ENCODE results near the gene RXRA.

The RXRA gene

DNA sequence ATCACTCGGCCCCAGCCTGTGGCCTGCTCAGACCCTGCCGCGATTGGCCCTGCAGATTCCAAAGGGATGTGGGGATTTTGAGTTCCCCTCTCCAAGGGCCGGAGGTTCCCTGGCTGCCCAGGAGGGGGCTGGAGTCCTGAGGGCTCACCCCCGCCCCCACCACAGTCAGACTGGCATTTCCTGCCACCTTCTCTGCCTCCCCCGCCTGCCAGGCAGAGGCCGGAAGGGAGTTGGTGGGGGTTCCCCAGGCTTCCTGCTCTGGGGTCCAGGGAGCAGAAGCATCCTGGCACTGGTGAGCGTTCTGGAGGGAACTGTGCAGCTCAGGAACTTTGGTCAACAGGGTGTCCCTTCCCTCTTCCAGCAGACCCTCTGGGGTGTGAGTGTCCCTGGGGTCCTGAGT lies 70.6 kb downstream of the RXRA start:
- Histone ChIP-seq H2BK5ac (ENCODE audit: low read depth, low read length, poor library complexity, severe bottlenecking) (no peak overlapping the region), H2AK5ac (ENCODE audit: low read length, severe bottlenecking) (peak overlapping the region; percentile 1), H3K4ac (ENCODE audit: low read depth in 1 of 2, low read length in 2 of 2) (peak overlapping the region in 1 of 2 experiments; percentile 9), H3K9ac (ENCODE audit: low read length) (no peak overlapping the region), H3K4me1 (ENCODE audit: control insufficient read depth, insufficient read depth, low read depth, low read length) (peaks cover 38% of the 10 kb centered on the region), H3K27ac (ENCODE audit: low read length, poor library complexity, severe bottlenecking) (no peak overlapping the region), H3K4me3 (ENCODE audit: insufficient read depth in 1 of 2, low read depth in 1 of 2, low read length in 2 of 2) (no peak overlapping the region), H2BK12ac (ENCODE audit: low read length in 2 of 2) (no peak overlapping the region), H3K14ac (ENCODE audit: low read length in 2 of 2) (no peak overlapping the region), H3K36me3 (ENCODE audit: control insufficient read depth in 1 of 2, insufficient read depth in 2 of 2, low read depth in 1 of 2, low read length in 2 of 2) (peaks cover 0 to 33% of the 10 kb centered on the region in 2 experiments), H3K9me3 (ENCODE audit: control insufficient read depth, low read length) (peaks cover 4% of the 10 kb centered on the region), H4K91ac (ENCODE audit: low read length) (no peak overlapping the region), H3K79me1 (replicated peaks; ENCODE audit: low read length, poor library complexity, severe bottlenecking) (peaks cover 81% of the 10 kb centered on the region), H2BK120ac (ENCODE audit: low read depth, low read length) (no peak overlapping the region), H2BK15ac (ENCODE audit: low read depth, poor library complexity, severe bottlenecking) (no peak overlapping the region), H3K23ac (ENCODE audit: low read length in 2 of 2) (no peak overlapping the region), H2AFZ (ENCODE audit: low read depth, low read length) (no peak overlapping the region), H3K4me2 (ENCODE audit: low read length, poor library complexity, severe bottlenecking) (no peak overlapping the region), H4K8ac (ENCODE audit: low read length) (no peak overlapping the region), H3K18ac (ENCODE audit: low read depth in 1 of 2, low read length in 2 of 2) (no peak overlapping the region), H3K27me3 (ENCODE audit: control insufficient read depth in 1 of 2, insufficient read depth in 1 of 2, low read length in 2 of 2) (no peaks in the 10 kb centered on the region)
- WGBS: 79% methylated on average over 8 of the region's 8 CpGs
- no peak for DNase-seq

DNA sequence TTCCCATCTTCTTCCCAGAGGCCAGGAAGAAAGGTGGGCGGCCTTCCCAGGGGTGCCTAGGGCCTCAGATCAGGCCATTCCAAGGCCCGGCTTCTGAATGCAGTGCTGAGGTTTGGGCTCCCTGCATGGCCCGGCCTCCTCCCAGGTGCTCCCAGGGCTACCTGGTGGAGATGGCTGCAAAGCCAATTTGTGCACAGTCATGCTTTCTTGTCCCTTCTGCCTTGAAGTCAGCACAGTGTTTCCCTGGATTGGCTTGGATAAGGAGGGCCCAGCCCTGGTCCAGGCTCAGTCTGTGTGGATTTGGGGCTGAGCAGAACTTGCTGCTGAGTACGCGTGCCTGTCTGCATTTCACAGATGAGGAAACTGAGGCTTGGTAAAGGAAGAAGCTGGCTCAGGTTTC lies 72.5 kb downstream of the RXRA start:
- DNase-seq: no peak
- H3K23ac ChIP-seq (ENCODE audit: low read length in 2 of 2): no peak overlapping the region
- no peak overlapping the region for H3K18ac ChIP-seq (ENCODE audit: low read depth in 1 of 2, low read length in 2 of 2)
- H2BK120ac ChIP-seq (ENCODE audit: low read depth, low read length): no peak overlapping the region
- H3K27me3 ChIP-seq (ENCODE audit: control insufficient read depth in 1 of 2, insufficient read depth in 1 of 2, low read length in 2 of 2): no peaks in the 10 kb centered on the region
- H3K9me3 ChIP-seq (ENCODE audit: control insufficient read depth, low read length): peaks cover 4% of the 10 kb centered on the region
- H4K91ac ChIP-seq (ENCODE audit: low read length): no peak overlapping the region
- H2BK12ac ChIP-seq (ENCODE audit: low read length in 2 of 2): no peak overlapping the region
- H3K4ac ChIP-seq (ENCODE audit: low read depth in 1 of 2, low read length in 2 of 2): no peak overlapping the region
- peaks cover 85% of the 10 kb centered on the region for H3K79me1 ChIP-seq (replicated peaks; ENCODE audit: low read length, poor library complexity, severe bottlenecking)
- H3K4me1 ChIP-seq (ENCODE audit: control insufficient read depth, insufficient read depth, low read depth, low read length): peaks cover 45% of the 10 kb centered on the region
- peaks cover 12 to 51% of the 10 kb centered on the region in 2 experiments for H3K36me3 ChIP-seq (ENCODE audit: control insufficient read depth in 1 of 2, insufficient read depth in 2 of 2, low read depth in 1 of 2, low read length in 2 of 2)
- peak overlapping the region; percentile 27 for H4K8ac ChIP-seq (ENCODE audit: low read length)
- H3K14ac ChIP-seq (ENCODE audit: low read length in 2 of 2): peak overlapping the region in 1 of 2 experiments; percentile 26
- 96% methylated on average over 5 of the region's 5 CpGs for WGBS
- H3K27ac ChIP-seq (ENCODE audit: low read length, poor library complexity, severe bottlenecking): no peak overlapping the region
- H2AK5ac ChIP-seq (ENCODE audit: low read length, severe bottlenecking): no peak overlapping the region
- H2BK15ac ChIP-seq (ENCODE audit: low read depth, poor library complexity, severe bottlenecking): no peak overlapping the region
- no peak overlapping the region for H2BK5ac ChIP-seq (ENCODE audit: low read depth, low read length, poor library complexity, severe bottlenecking)
- H3K4me3 ChIP-seq (ENCODE audit: insufficient read depth in 1 of 2, low read depth in 1 of 2, low read length in 2 of 2): no peak overlapping the region
- no peak overlapping the region for H2AFZ ChIP-seq (ENCODE audit: low read depth, low read length)
- H3K9ac ChIP-seq (ENCODE audit: low read length): no peak overlapping the region
- H3K4me2 ChIP-seq (ENCODE audit: low read length, poor library complexity, severe bottlenecking): no peak overlapping the region

DNA sequence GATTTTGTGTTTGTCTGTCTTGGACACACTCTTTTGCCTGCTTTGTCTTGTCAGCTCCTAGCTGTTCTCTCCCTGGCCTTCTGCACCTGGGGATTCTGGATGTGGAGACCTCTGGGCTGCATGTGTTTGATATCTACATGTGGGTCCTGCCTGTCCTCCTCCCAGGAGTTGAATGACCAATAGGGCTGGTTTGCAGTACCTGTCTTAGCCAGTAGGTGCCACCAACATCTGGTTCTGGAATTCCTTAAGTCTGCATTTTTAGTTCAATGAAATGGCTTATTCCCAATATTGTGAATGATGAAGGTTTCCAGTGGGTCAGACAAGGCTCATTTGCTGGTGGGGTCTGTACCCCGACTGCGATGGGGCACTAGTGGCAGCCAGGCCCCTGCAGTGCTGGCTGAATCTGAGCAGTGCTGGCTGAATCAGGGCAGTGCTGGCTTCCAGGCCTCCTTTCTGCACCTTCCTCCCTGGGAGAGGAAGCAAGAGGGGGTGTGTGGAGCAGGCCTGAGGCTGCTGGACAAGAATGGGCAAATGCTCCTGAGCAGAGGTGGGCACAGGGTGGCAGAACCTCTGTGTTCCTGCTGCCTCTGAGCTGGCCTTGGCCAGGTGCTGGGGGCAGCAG lies 73.3 kb downstream of the RXRA start:
- Histone ChIP-seq H3K4me1 (ENCODE audit: control insufficient read depth, insufficient read depth, low read depth, low read length) (peaks cover 52% of the 10 kb centered on the region), H3K27me3 (ENCODE audit: control insufficient read depth in 1 of 2, insufficient read depth in 1 of 2, low read length in 2 of 2) (no peaks in the 10 kb centered on the region), H3K9ac (ENCODE audit: low read length) (no peak overlapping the region), H3K23ac (ENCODE audit: low read length in 2 of 2) (no peak overlapping the region), H3K27ac (ENCODE audit: low read length, poor library complexity, severe bottlenecking) (no peak overlapping the region), H3K14ac (ENCODE audit: low read length in 2 of 2) (no peak overlapping the region), H3K4me2 (ENCODE audit: low read length, poor library complexity, severe bottlenecking) (no peak overlapping the region), H2BK12ac (ENCODE audit: low read length in 2 of 2) (no peak overlapping the region), H3K18ac (ENCODE audit: low read depth in 1 of 2, low read length in 2 of 2) (no peak overlapping the region), H2AFZ (ENCODE audit: low read depth, low read length) (no peak overlapping the region), H2BK15ac (ENCODE audit: low read depth, poor library complexity, severe bottlenecking) (no peak overlapping the region), H3K9me3 (ENCODE audit: control insufficient read depth, low read length) (peaks cover 4% of the 10 kb centered on the region), H2AK5ac (ENCODE audit: low read length, severe bottlenecking) (no peak overlapping the region), H4K8ac (ENCODE audit: low read length) (no peak overlapping the region), H4K91ac (ENCODE audit: low read length) (peak overlapping the region; percentile 27), H3K79me1 (replicated peaks; ENCODE audit: low read length, poor library complexity, severe bottlenecking) (peaks cover 86% of the 10 kb centered on the region), H3K4ac (ENCODE audit: low read depth in 1 of 2, low read length in 2 of 2) (no peak overlapping the region), H2BK120ac (ENCODE audit: low read depth, low read length) (no peak overlapping the region), H2BK5ac (ENCODE audit: low read depth, low read length, poor library complexity, severe bottlenecking) (no peak overlapping the region), H3K4me3 (ENCODE audit: insufficient read depth in 1 of 2, low read depth in 1 of 2, low read length in 2 of 2) (no peak overlapping the region), H3K36me3 (ENCODE audit: control insufficient read depth in 1 of 2, insufficient read depth in 2 of 2, low read depth in 1 of 2, low read length in 2 of 2) (peaks cover 12 to 58% of the 10 kb centered on the region in 2 experiments)
- 98% methylated on average over 2 of the region's 2 CpGs for WGBS
- DNase-seq: peak; percentile 48

DNA sequence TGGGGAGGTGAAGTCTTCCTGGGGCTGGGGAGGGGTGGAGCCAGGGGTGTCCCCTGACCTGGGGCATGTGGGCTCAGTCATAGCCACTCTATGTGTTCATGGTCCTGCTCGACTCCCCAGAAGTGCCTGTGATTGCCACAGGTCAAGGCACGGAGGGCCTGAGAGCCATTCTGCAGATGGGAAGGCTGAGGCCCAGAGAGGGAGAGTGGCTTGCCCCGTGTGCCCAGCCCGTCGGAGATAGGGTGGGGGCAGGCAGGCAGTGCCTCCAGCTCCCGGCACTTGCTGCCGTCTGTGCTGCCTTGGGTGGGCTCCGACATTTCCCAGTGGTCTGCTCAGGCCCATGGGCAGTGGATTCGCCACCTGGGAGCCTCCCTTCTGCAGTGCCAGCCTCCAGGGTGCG lies 74.0 kb downstream of the RXRA start:
- no peak overlapping the region for H2BK120ac ChIP-seq (ENCODE audit: low read depth, low read length)
- H3K4me1 ChIP-seq (ENCODE audit: control insufficient read depth, insufficient read depth, low read depth, low read length): peaks cover 52% of the 10 kb centered on the region
- peaks cover 86% of the 10 kb centered on the region for H3K79me1 ChIP-seq (replicated peaks; ENCODE audit: low read length, poor library complexity, severe bottlenecking)
- H3K36me3 ChIP-seq (ENCODE audit: control insufficient read depth in 1 of 2, insufficient read depth in 2 of 2, low read depth in 1 of 2, low read length in 2 of 2): peaks cover 12 to 65% of the 10 kb centered on the region in 2 experiments
- DNase-seq: no peak
- no peak overlapping the region for H3K18ac ChIP-seq (ENCODE audit: low read depth in 1 of 2, low read length in 2 of 2)
- no peak overlapping the region for H3K23ac ChIP-seq (ENCODE audit: low read length in 2 of 2)
- no peak overlapping the region for H4K8ac ChIP-seq (ENCODE audit: low read length)
- H3K27ac ChIP-seq (ENCODE audit: low read length, poor library complexity, severe bottlenecking): no peak overlapping the region
- 93% methylated on average over 10 of the region's 10 CpGs for WGBS
- no peak overlapping the region for H2AFZ ChIP-seq (ENCODE audit: low read depth, low read length)
- no peak overlapping the region for H2AK5ac ChIP-seq (ENCODE audit: low read length, severe bottlenecking)
- no peak overlapping the region for H3K4me3 ChIP-seq (ENCODE audit: insufficient read depth in 1 of 2, low read depth in 1 of 2, low read length in 2 of 2)
- no peaks in the 10 kb centered on the region for H3K27me3 ChIP-seq (ENCODE audit: control insufficient read depth in 1 of 2, insufficient read depth in 1 of 2, low read length in 2 of 2)
- peaks cover 4% of the 10 kb centered on the region for H3K9me3 ChIP-seq (ENCODE audit: control insufficient read depth, low read length)
- no peak overlapping the region for H3K9ac ChIP-seq (ENCODE audit: low read length)
- no peak overlapping the region for H2BK5ac ChIP-seq (ENCODE audit: low read depth, low read length, poor library complexity, severe bottlenecking)
- no peak overlapping the region for H4K91ac ChIP-seq (ENCODE audit: low read length)
- no peak overlapping the region for H3K4me2 ChIP-seq (ENCODE audit: low read length, poor library complexity, severe bottlenecking)
- H2BK15ac ChIP-seq (ENCODE audit: low read depth, poor library complexity, severe bottlenecking): no peak overlapping the region
- H3K14ac ChIP-seq (ENCODE audit: low read length in 2 of 2): no peak overlapping the region
- H3K4ac ChIP-seq (ENCODE audit: low read depth in 1 of 2, low read length in 2 of 2): no peak overlapping the region
- no peak overlapping the region for H2BK12ac ChIP-seq (ENCODE audit: low read length in 2 of 2)

All from mesenchymal stem cell (in vitro differentiated cells and primary cell).